A549 (cell line): ENCODE results near the gene SPACA6.

ENCODE experiments used
- CEBPB ChIP-seq, 2 experiments: fragments of >200 bp in 1 of 2; sonication (Bioruptor Twin) in 1 of 2; formaldehyde crosslinking in 1 of 2; IDR thresholded peaks; 2 replicates each; pipeline ENCODE4 v1.6.1; 2012 to 2016
- EP300 ChIP-seq, 2 experiments: fragments of >200 bp; sonication (Bioruptor Twin); formaldehyde crosslinking; IDR thresholded peaks; 2 replicates in 1 of 2; 3 replicates in 1 of 2; pipeline ENCODE4 v1.6.1; 2016 to 2017
- MAZ ChIP-seq: fragments of 150-350 bp; IDR thresholded peaks from 2 replicates; pipeline ENCODE4 v1.6.1; 2014; ENCODE audit warnings: antibody characterized with exemption, low read depth, low read length, borderline replicate concordance
- POLR2A ChIP-seq: IDR thresholded peaks from 2 replicates; pipeline ENCODE4 v1.6.1; 2012; ENCODE audit warnings: mild to moderate bottlenecking, low read length
- RCOR1 ChIP-seq: fragments of 150-350 bp; IDR thresholded peaks from 2 replicates; pipeline ENCODE4 v1.6.1; 2014; ENCODE audit warnings: antibody characterized with exemption, low read length, low read depth
- TF ChIP-seq, protein P1 (sequence below): fragments of >200 bp; sonication (Bioruptor Twin); formaldehyde crosslinking; IDR thresholded peaks from 3 replicates; pipeline ENCODE4 v1.5.1; 2016
- TF ChIP-seq, protein P2 (sequence below): fragments of 250-450 bp; sonication (Bioruptor Pico); IDR thresholded peaks from 2 replicates; pipeline ENCODE4 v1.5.0; 2021; ENCODE audit warnings: mild to moderate bottlenecking, moderate library complexity, borderline replicate concordance
- TF ChIP-seq, protein P3 (sequence below): fragments of 200-600 bp; sonication (generic); IDR thresholded peaks from 2 replicates; pipeline ENCODE4 v1.6.1; 2016; ENCODE audit warnings: antibody characterized with exemption, mild to moderate bottlenecking, moderate library complexity

DNA sequence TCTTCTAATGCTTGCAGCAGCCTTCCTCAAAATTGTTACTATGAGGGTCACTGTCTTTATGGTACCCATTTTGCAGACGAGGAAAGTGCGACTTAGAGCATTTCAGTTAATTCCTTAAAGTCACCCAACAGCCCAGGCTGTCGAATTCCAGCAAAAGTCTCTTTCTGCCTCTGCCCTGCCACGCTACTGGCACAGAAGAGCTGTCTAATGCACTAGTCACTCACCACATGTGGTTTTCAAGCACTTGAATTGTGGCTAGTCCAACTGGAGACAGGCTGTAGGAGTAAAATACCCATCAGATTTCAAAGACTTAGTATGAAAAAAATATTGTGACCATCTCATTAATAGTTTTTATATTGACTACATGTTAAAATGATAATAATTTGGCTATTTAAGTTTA lies 56.8 kb downstream of the SPACA6 start:
- TF ChIP-seq, protein P1, sequence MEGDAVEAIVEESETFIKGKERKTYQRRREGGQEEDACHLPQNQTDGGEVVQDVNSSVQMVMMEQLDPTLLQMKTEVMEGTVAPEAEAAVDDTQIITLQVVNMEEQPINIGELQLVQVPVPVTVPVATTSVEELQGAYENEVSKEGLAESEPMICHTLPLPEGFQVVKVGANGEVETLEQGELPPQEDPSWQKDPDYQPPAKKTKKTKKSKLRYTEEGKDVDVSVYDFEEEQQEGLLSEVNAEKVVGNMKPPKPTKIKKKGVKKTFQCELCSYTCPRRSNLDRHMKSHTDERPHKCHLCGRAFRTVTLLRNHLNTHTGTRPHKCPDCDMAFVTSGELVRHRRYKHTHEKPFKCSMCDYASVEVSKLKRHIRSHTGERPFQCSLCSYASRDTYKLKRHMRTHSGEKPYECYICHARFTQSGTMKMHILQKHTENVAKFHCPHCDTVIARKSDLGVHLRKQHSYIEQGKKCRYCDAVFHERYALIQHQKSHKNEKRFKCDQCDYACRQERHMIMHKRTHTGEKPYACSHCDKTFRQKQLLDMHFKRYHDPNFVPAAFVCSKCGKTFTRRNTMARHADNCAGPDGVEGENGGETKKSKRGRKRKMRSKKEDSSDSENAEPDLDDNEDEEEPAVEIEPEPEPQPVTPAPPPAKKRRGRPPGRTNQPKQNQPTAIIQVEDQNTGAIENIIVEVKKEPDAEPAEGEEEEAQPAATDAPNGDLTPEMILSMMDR = no peak
- TF ChIP-seq RCOR1 = no peak
- no peak for TF ChIP-seq POLR2A
- TF ChIP-seq, protein P2, sequence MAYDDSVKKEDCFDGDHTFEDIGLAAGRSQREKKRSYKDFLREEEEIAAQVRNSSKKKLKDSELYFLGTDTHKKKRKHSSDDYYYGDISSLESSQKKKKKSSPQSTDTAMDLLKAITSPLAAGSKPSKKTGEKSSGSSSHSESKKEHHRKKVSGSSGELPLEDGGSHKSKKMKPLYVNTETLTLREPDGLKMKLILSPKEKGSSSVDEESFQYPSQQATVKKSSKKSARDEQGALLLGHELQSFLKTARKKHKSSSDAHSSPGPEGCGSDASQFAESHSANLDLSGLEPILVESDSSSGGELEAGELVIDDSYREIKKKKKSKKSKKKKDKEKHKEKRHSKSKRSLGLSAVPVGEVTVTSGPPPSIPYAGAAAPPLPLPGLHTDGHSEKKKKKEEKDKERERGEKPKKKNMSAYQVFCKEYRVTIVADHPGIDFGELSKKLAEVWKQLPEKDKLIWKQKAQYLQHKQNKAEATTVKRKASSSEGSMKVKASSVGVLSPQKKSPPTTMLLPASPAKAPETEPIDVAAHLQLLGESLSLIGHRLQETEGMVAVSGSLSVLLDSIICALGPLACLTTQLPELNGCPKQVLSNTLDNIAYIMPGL = no peak
- TF ChIP-seq, protein P3, sequence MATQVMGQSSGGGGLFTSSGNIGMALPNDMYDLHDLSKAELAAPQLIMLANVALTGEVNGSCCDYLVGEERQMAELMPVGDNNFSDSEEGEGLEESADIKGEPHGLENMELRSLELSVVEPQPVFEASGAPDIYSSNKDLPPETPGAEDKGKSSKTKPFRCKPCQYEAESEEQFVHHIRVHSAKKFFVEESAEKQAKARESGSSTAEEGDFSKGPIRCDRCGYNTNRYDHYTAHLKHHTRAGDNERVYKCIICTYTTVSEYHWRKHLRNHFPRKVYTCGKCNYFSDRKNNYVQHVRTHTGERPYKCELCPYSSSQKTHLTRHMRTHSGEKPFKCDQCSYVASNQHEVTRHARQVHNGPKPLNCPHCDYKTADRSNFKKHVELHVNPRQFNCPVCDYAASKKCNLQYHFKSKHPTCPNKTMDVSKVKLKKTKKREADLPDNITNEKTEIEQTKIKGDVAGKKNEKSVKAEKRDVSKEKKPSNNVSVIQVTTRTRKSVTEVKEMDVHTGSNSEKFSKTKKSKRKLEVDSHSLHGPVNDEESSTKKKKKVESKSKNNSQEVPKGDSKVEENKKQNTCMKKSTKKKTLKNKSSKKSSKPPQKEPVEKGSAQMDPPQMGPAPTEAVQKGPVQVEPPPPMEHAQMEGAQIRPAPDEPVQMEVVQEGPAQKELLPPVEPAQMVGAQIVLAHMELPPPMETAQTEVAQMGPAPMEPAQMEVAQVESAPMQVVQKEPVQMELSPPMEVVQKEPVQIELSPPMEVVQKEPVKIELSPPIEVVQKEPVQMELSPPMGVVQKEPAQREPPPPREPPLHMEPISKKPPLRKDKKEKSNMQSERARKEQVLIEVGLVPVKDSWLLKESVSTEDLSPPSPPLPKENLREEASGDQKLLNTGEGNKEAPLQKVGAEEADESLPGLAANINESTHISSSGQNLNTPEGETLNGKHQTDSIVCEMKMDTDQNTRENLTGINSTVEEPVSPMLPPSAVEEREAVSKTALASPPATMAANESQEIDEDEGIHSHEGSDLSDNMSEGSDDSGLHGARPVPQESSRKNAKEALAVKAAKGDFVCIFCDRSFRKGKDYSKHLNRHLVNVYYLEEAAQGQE = no peak
- TF ChIP-seq CEBPB (IDR thresholded peaks at IDR 0.05) = no peak
- TF ChIP-seq EP300 (IDR thresholded peaks at IDR 0.05) = no peak
- TF ChIP-seq MAZ = no peak
